GM12878 (cell line): ENCODE measurements around the gene DYNC1I1. TPM values are rescaled to one million over a fixed set of nuclear protein-coding genes. Genes with fewer than 3 reads are reported as not detected.

ENCODE experiments used
- CBX5 ChIP-seq: sonication (generic); IDR thresholded peaks from 2 replicates; pipeline ENCODE4 v1.6.1; 2016; ENCODE audit warnings: low read depth, moderate library complexity, mild to moderate bottlenecking, inconsistent platforms
- IKZF2 ChIP-seq, 2 experiments: fragments of 450-650 bp; IDR thresholded peaks; 2 replicates each; pipeline ENCODE4 v1.6.1; 2017; ENCODE audit warnings: mild to moderate bottlenecking in 2 of 2, moderate library complexity in 2 of 2
- MYC ChIP-seq: IDR thresholded peaks from 2 replicates; pipeline ENCODE4 v1.6.1; 2011; ENCODE audit warnings: mild to moderate bottlenecking, low read length, moderate library complexity, inconsistent platforms; ENCODE audit not compliant: insufficient read depth, insufficient replicate concordance, insufficient read length, severe bottlenecking
- RUNX3 ChIP-seq: IDR thresholded peaks from 2 replicates; pipeline ENCODE4 v1.6.1; 2012; ENCODE audit warnings: low read length, inconsistent platforms
- polyA plus RNA-seq, 11 experiments: library from polyadenylated mRNA; depleted of rRNA in 4 of 11; unstranded in 6 of 11; stranded (reverse) in 5 of 11; fragments of >200 nt; fragmentation: Nextera tagmentation in 4 of 11; fragmentation: Illumina TruSeq in 1 of 11; extraction: Ambion mirVana in 4 of 11; extraction: Trizol in 1 of 11; gene quantifications; 1 replicate in 1 of 11; 2 replicates in 10 of 11; pipeline versions ENCODE4 v1.2.1 to v1.2.3, GENCODE V29; 2011 to 2016; ENCODE audit warnings: inconsistent platforms in 2 of 11, missing spikeins in 2 of 11, low read depth in 1 of 11
- total RNA-seq, 4 experiments: library from RNA; depleted of rRNA in 3 of 4; stranded (reverse); fragments of >200 nt in 3 of 4; fragmentation: Illumina TruSeq in 1 of 4; extraction: Trizol in 1 of 4; gene quantifications; 2 replicates each; pipeline versions ENCODE4 v1.2.1 to v1.2.3, GENCODE V29; 2013 to 2021
- TF ChIP-seq, protein P1 (sequence below): fragments of 150-350 bp; IDR thresholded peaks from 2 replicates; pipeline ENCODE4 v1.6.1; 2016; ENCODE audit warnings: low read depth, low read length
- TF ChIP-seq, protein P2 (sequence below), 3 experiments: IDR thresholded peaks in 2 of 3; conservative IDR thresholded peaks in 1 of 3; 2 replicates each; pipeline ENCODE4 v1.5.1; 2011; ENCODE audit warnings: low read depth in 3 of 3, low read length in 3 of 3, mild to moderate bottlenecking in 3 of 3, control low read depth in 2 of 3, moderate library complexity in 2 of 3, inconsistent platforms in 1 of 3, mixed read lengths in 1 of 3; ENCODE audit not compliant: control insufficient read depth in 2 of 3, insufficient read depth in 1 of 3; ENCODE audit errors: extremely low read depth in 1 of 3
- TF ChIP-seq, protein P3 (sequence below): fragments of 450-650 bp; formaldehyde crosslinking; IDR thresholded peaks from 2 replicates; pipeline ENCODE4 v1.5.0; 2022; ENCODE audit warnings: mild to moderate bottlenecking, missing genetic modification characterization
- TF ChIP-seq, protein P4 (sequence below): IDR thresholded peaks from 2 replicates; pipeline ENCODE4 v1.6.1; 2012; ENCODE audit warnings: mild to moderate bottlenecking, low read depth, low read length
- TF ChIP-seq, protein P5 (sequence below): fragments of 450-650 bp; IDR thresholded peaks from 2 replicates; pipeline ENCODE4 v1.6.1; 2017; ENCODE audit warnings: borderline replicate concordance

Gene DYNC1I1
- total and polyA plus RNA-seq, 10 of the 15 experiments (the other 5 are each of a cell fraction or from before 2014, with no cell fraction given), result 0.05 to 0.91 (median 0.14) TPM; not detected in 3

DNA sequence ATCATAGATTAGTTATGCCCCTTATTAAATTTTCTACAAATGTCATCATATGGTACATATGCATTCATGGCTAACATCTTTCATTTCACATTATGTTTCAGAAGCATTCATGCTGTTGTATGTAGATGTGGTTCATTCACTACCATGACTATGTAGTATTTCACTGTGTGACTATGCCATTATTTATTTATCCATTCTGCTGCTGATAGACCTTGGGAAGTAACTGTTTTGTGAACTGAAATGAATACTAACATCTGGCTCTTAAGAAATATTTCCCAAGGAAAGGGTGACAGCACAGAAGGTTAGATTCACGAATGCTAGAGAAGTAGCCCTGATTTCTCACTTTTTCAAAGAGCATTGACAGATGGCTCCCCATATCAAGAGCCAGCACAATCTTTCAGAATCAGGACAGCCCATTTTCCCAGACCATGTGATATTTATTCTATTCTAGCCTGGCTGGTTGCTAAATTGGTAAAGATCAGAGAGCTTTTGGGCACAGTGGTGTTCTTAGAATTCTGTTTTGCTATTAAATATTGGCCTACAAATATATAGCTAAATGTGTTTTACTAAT, 157.4 kb downstream of the DYNC1I1 start (continued):
- TF ChIP-seq, protein P1, sequence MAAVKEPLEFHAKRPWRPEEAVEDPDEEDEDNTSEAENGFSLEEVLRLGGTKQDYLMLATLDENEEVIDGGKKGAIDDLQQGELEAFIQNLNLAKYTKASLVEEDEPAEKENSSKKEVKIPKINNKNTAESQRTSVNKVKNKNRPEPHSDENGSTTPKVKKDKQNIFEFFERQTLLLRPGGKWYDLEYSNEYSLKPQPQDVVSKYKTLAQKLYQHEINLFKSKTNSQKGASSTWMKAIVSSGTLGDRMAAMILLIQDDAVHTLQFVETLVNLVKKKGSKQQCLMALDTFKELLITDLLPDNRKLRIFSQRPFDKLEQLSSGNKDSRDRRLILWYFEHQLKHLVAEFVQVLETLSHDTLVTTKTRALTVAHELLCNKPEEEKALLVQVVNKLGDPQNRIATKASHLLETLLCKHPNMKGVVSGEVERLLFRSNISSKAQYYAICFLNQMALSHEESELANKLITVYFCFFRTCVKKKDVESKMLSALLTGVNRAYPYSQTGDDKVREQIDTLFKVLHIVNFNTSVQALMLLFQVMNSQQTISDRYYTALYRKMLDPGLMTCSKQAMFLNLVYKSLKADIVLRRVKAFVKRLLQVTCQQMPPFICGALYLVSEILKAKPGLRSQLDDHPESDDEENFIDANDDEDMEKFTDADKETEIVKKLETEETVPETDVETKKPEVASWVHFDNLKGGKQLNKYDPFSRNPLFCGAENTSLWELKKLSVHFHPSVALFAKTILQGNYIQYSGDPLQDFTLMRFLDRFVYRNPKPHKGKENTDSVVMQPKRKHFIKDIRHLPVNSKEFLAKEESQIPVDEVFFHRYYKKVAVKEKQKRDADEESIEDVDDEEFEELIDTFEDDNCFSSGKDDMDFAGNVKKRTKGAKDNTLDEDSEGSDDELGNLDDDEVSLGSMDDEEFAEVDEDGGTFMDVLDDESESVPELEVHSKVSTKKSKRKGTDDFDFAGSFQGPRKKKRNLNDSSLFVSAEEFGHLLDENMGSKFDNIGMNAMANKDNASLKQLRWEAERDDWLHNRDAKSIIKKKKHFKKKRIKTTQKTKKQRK, result no peak
- TF ChIP-seq, protein P2, sequence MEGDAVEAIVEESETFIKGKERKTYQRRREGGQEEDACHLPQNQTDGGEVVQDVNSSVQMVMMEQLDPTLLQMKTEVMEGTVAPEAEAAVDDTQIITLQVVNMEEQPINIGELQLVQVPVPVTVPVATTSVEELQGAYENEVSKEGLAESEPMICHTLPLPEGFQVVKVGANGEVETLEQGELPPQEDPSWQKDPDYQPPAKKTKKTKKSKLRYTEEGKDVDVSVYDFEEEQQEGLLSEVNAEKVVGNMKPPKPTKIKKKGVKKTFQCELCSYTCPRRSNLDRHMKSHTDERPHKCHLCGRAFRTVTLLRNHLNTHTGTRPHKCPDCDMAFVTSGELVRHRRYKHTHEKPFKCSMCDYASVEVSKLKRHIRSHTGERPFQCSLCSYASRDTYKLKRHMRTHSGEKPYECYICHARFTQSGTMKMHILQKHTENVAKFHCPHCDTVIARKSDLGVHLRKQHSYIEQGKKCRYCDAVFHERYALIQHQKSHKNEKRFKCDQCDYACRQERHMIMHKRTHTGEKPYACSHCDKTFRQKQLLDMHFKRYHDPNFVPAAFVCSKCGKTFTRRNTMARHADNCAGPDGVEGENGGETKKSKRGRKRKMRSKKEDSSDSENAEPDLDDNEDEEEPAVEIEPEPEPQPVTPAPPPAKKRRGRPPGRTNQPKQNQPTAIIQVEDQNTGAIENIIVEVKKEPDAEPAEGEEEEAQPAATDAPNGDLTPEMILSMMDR (IDR thresholded peaks at IDR 0.05 in 2 of 3, conservative IDR thresholded peaks at IDR 0.05 in 1 of 3; ENCODE audit: control insufficient read depth in 2 of 3, extremely low read depth in 1 of 3, insufficient read depth in 1 of 3, low read depth in 3 of 3, low read length in 3 of 3), result no peak
- TF ChIP-seq MYC (no peak), CBX5 (no peak), RUNX3 (no peak), IKZF2 (IDR thresholded peaks at IDR 0.05) (no peak)
- TF ChIP-seq, protein P3, sequence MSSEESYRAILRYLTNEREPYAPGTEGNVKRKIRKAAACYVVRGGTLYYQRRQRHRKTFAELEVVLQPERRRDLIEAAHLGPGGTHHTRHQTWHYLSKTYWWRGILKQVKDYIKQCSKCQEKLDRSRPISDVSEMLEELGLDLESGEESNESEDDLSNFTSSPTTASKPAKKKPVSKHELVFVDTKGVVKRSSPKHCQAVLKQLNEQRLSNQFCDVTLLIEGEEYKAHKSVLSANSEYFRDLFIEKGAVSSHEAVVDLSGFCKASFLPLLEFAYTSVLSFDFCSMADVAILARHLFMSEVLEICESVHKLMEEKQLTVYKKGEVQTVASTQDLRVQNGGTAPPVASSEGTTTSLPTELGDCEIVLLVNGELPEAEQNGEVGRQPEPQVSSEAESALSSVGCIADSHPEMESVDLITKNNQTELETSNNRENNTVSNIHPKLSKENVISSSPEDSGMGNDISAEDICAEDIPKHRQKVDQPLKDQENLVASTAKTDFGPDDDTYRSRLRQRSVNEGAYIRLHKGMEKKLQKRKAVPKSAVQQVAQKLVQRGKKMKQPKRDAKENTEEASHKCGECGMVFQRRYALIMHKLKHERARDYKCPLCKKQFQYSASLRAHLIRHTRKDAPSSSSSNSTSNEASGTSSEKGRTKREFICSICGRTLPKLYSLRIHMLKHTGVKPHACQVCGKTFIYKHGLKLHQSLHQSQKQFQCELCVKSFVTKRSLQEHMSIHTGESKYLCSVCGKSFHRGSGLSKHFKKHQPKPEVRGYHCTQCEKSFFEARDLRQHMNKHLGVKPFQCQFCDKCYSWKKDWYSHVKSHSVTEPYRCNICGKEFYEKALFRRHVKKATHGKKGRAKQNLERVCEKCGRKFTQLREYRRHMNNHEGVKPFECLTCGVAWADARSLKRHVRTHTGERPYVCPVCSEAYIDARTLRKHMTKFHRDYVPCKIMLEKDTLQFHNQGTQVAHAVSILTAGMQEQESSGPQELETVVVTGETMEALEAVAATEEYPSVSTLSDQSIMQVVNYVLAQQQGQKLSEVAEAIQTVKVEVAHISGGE (CRISPR knock-in tag), result no peak
- TF ChIP-seq, protein P4, sequence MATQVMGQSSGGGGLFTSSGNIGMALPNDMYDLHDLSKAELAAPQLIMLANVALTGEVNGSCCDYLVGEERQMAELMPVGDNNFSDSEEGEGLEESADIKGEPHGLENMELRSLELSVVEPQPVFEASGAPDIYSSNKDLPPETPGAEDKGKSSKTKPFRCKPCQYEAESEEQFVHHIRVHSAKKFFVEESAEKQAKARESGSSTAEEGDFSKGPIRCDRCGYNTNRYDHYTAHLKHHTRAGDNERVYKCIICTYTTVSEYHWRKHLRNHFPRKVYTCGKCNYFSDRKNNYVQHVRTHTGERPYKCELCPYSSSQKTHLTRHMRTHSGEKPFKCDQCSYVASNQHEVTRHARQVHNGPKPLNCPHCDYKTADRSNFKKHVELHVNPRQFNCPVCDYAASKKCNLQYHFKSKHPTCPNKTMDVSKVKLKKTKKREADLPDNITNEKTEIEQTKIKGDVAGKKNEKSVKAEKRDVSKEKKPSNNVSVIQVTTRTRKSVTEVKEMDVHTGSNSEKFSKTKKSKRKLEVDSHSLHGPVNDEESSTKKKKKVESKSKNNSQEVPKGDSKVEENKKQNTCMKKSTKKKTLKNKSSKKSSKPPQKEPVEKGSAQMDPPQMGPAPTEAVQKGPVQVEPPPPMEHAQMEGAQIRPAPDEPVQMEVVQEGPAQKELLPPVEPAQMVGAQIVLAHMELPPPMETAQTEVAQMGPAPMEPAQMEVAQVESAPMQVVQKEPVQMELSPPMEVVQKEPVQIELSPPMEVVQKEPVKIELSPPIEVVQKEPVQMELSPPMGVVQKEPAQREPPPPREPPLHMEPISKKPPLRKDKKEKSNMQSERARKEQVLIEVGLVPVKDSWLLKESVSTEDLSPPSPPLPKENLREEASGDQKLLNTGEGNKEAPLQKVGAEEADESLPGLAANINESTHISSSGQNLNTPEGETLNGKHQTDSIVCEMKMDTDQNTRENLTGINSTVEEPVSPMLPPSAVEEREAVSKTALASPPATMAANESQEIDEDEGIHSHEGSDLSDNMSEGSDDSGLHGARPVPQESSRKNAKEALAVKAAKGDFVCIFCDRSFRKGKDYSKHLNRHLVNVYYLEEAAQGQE, result no peak
- TF ChIP-seq, protein P5, sequence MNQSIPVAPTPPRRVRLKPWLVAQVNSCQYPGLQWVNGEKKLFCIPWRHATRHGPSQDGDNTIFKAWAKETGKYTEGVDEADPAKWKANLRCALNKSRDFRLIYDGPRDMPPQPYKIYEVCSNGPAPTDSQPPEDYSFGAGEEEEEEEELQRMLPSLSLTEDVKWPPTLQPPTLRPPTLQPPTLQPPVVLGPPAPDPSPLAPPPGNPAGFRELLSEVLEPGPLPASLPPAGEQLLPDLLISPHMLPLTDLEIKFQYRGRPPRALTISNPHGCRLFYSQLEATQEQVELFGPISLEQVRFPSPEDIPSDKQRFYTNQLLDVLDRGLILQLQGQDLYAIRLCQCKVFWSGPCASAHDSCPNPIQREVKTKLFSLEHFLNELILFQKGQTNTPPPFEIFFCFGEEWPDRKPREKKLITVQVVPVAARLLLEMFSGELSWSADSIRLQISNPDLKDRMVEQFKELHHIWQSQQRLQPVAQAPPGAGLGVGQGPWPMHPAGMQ, result no peak
